Measurements from ENCODE around the gene RMRP. TPM values are rescaled to one million over a fixed set of nuclear protein-coding genes. Genes with fewer than 3 reads are reported as not detected.

RMRP gene
- total RNA-seq, 1 donor from 2014 or later: 21,148 TPM

GRCh38 chr9:35651956-35652828, 5.6 kb downstream of the RMRP start:
- Mint-ChIP-seq H3K27me3 (ENCODE audit: low read depth) (no peaks in the 10 kb centered on the region), H3K4me1 (peaks cover 19% of the 10 kb centered on the region), H3K9me3 (no peaks in the 10 kb centered on the region), H3K27ac (no peak overlapping the region), H3K36me3 (no peaks in the 10 kb centered on the region), H3K4me3 (no peak overlapping the region)
- no peak for TF ChIP-seq CTCF (IDR thresholded peaks at IDR 0.05; ENCODE audit: unreplicated experiment)
- no peak for DNase-seq (ENCODE audit: low spot score in 2 of 2, unreplicated experiment in 2 of 2)

- Mint-ChIP-seq H3K9me3 (no peaks in the 10 kb centered on the region), H3K4me1 (peaks cover 11% of the 10 kb centered on the region), H3K4me3 (no peak within 1 kb of the TSS), H3K27ac (no peak within 1 kb of the TSS), H3K36me3 (no peaks in the 10 kb centered on the region), H3K27me3 (ENCODE audit: low read depth) (no peaks in the 10 kb centered on the region)
- no peak for TF ChIP-seq CTCF (IDR thresholded peaks at IDR 0.05; ENCODE audit: unreplicated experiment)
- DNase-seq (ENCODE audit: low spot score in 2 of 2, unreplicated experiment in 2 of 2): no peak
These were observed 7.3 kb downstream of the RMRP start, which contains the start of gene SIT1 for GRCh38 chr9:35650341-35651158. Gene SIT1 (minus strand): TSS chr9:35650931. CDS start chr9:35650853, 78 bp downstream.

GRCh38 chr9:35649431-35650340, 8.1 kb downstream of the RMRP start:
- no peaks in the 10 kb centered on the region for H3K27me3 Mint-ChIP-seq (ENCODE audit: low read depth)
- peaks cover 13% of the 10 kb centered on the region for H3K4me1 Mint-ChIP-seq
- TF ChIP-seq CTCF (IDR thresholded peaks at IDR 0.05; ENCODE audit: unreplicated experiment): no peak
- no peaks in the 10 kb centered on the region for H3K9me3 Mint-ChIP-seq
- no peak overlapping the region for H3K27ac Mint-ChIP-seq
- no peaks in the 10 kb centered on the region for H3K36me3 Mint-ChIP-seq
- no peak overlapping the region for H3K4me3 Mint-ChIP-seq
- no peak for DNase-seq (ENCODE audit: low spot score in 2 of 2, unreplicated experiment in 2 of 2)

- peak; percentile 93 for TF ChIP-seq CTCF (IDR thresholded peaks at IDR 0.05; ENCODE audit: unreplicated experiment)
- H3K27me3 Mint-ChIP-seq (ENCODE audit: low read depth): no peaks in the 10 kb centered on the region
- DNase-seq (ENCODE audit: low spot score in 2 of 2, unreplicated experiment in 2 of 2): peak; percentile 89 to 96
- no peaks in the 10 kb centered on the region for H3K9me3 Mint-ChIP-seq
- H3K27ac Mint-ChIP-seq: peak overlapping the region; percentile 99
- peak overlapping the region; percentile 83 for H3K4me3 Mint-ChIP-seq
- H3K4me1 Mint-ChIP-seq: peaks cover 15% of the 10 kb centered on the region
- peaks cover 2% of the 10 kb centered on the region for H3K36me3 Mint-ChIP-seq
These were observed 11.1 kb downstream of the RMRP start for GRCh38 chr9:35646533-35647265.

All from mesothelial cell of epicardium (in vitro differentiated cells).